Measurements from ENCODE around the gene ZNF593OS.

ZNF593OS gene

GRCh38 chr1:26184883-26185282, 13.3 kb upstream of the ZNF593OS start:
- DNase-seq (ENCODE audit: extremely low read depth in 1 of 2, low read depth in 1 of 2) = no peak

DNA sequence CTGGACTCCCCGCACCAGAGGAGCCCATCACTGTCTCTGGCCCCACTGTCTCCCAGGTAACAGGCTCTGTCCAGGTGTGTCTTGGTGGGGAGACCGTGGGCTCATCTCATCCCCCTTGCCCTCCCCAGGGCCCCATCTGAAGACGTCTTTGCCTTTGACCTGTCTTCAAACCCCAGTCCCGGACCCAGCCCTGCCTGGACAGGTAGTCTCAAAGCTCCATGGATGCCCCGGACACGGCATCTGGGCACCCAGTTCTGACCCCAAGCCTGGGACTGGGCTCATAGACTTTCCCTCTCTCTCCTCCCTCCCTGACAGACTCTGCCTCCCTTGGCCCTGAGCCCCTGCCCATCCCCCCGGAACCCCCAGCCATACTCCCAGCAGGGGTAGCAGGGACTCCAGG, 12.5 kb upstream of the ZNF593OS start:
- DNase-seq (ENCODE audit: extremely low read depth in 1 of 2, low read depth in 1 of 2) = no peak

- no peak for DNase-seq (ENCODE audit: extremely low read depth in 1 of 2, low read depth in 1 of 2)
Measured at GRCh38 chr1:26182383-26182696, 10.7 kb upstream of the ZNF593OS start.

DNA sequence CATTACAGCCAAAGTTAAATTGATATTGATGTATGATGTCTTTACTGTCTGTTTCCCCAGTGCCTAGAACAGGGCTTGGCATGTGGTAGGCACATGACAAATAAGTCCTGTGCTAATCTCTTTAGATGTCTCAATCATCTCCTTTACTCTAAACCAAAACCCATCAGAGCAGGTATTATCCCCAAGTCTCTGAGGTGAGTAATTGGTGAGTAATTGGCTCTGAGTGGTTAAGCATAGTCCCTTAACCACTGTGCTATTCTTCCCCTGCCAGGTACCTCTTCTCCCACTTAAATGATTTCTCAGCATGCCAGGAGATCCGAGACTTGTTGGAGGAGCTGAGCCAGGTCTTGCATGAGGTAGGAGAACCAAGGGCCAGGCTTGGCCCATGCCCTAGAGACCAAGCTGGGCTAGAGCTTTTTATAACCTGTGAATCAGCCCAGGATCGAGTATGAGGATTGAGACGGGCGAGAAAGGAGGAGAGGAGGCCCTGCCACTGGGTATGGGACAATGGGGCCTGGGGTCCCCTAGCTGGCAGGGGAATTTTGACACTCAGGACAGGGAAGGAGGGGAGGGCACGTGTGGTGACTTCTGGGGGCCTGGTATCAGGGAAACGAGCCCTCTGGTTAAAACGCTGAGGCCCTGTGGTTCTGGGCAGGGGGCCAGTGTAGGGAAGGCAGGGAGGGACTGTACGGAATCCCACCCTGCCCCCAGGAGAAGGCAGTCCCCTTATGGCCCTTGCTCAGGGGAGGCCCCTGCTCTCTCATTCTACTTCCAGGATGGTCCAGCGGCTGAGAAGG, 10.2 kb upstream of the ZNF593OS start:
- DNase-seq (ENCODE audit: extremely low read depth in 1 of 2, low read depth in 1 of 2) = no peak

DNA sequence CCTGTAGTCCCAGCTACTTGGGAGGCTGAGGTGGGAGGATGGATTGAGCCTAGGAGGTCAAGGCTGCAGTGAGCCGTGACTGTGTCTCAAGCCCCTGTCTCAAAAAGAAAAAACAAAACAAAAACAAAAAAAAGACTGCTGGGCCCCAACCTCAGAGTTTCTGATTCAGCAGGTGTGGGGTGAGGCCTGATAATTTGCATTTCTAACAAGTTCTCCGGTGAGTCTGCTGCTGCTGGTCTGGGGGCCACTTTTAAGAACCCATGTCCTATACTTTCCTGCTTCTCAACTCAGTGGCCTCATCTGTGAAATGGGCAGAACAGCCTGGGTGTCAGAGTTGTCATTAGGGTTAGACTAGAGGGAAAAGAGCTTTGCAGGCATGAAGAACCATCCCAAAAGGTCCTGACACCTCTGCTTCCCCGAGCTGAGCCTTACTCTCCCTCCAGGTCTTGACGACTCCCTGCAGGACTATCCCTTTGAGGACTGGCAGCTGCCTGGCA, 8.4 kb upstream of the ZNF593OS start:
- DNase-seq (ENCODE audit: extremely low read depth in 1 of 2, low read depth in 1 of 2) = no peak

DNA sequence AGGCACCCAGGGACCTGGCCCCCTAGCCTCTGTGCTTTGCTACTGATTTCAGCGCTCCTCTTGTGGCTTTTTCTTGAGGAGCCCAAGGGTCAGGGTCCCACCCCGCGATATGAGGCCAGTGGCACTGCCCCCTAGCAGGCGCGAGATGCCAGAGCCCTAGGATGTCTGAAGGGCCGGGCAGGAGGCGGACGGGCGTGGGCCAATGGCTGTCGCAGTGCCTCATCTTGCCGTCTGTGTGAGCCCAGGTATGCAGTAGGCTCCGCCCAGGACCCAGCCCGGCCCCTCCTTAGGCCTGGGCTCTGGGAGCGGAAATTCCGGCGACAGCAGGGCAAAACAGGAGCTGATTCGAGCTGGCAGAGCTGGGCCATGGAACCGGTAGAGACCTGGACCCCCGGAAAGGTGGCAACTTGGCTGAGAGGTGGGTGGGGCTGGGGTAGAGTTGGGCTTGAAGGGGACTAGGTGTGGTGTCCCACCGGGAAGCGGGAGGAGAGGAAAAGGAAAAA, 5.6 kb upstream of the ZNF593OS start, which contains the start of gene CNKSR1:
CNKSR1 (plus strand) TSS at position 310 of the 503 bp plus-strand sequence; CDS start at position 367, 57 bp downstream.
- DNase-seq (ENCODE audit: extremely low read depth in 1 of 2, low read depth in 1 of 2) = no peak

DNA sequence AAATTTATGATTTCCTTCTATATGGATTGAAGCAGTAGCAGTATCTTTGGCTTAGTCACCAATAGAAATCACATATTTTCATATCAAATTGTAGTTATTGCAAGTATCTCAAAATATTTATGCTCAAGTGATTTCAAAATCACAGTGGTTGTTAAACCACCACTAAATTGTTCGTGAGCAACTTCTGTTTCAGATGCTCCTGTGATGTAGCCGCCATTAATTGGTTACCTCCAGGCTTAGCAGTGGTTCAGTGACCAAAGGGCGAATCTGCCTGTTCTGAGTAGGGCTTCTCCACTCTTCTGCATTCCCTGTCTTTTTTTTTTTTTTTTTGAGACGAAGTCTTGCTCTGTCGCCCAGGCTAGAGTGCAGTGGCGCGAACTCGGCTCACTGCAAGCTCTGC, 3.7 kb upstream of the ZNF593OS start:
- no peak for DNase-seq (ENCODE audit: extremely low read depth in 1 of 2, low read depth in 1 of 2)

GRCh38 chr1:26170472-26170821, 1.2 kb downstream of the ZNF593OS start:
- DNase-seq (ENCODE audit: extremely low read depth in 1 of 2, low read depth in 1 of 2) = no peak

GRCh38 chr1:26169669-26170471, 1.8 kb downstream of the ZNF593OS start, which contains the start of gene ZNF593:
ZNF593 (plus strand) TSS chr1:26169908; CDS start chr1:26169984, 76 bp downstream.
- DNase-seq (ENCODE audit: extremely low read depth in 1 of 2, low read depth in 1 of 2) = peak; percentile 51 to 76

- DNase-seq (ENCODE audit: extremely low read depth in 1 of 2, low read depth in 1 of 2) = no peak
Measured at GRCh38 chr1:26169198-26169554, 2.5 kb downstream of the ZNF593OS start.

DNA sequence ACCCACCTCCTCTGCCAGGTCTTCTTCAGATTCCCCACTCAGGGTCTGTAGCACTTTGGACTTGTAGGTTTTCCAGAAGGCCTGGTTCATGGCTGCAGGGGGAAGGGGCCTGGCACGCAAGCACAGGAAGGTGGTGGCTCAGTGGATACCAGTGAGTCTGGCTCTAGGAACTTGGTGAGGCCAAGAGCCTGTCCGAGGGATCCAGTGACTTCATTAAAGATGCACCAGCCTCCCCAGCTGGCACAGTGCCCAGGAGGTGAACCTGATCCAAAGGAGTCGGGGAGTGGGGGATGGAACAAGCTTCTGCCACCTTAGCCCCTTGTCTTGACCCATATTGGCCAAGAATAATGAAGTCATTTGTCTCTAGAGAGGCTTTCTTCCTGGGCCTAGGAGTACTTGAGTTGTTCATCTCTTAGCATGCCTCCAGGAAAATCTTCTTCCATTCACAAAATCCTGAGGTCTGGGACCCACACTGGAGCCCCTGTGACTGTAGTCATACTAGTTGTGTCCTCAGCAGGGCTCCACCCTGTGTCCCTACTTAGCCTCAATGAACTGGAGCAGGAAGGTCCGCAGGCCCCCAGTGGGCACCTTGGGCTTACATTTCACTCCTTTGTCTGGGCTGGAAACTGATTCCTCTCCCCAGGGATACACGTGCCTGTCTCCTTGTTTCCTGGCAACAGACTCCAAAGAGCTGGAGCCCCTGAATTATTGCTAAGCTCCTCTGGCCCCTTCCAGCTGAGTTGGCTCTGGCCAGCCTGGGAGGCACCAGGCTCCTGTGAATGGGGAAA, 3.0 kb downstream of the ZNF593OS start, which contains the start of gene C1orf232:
C1orf232 (minus strand) TSS at position 554 of the 788 bp plus-strand sequence; CDS start at position 90, 464 bp downstream.
- no peak for DNase-seq (ENCODE audit: extremely low read depth in 1 of 2, low read depth in 1 of 2)

- DNase-seq (ENCODE audit: extremely low read depth in 1 of 2, low read depth in 1 of 2) = no peak
Measured at GRCh38 chr1:26166719-26167281, 4.8 kb downstream of the ZNF593OS start.

DNA sequence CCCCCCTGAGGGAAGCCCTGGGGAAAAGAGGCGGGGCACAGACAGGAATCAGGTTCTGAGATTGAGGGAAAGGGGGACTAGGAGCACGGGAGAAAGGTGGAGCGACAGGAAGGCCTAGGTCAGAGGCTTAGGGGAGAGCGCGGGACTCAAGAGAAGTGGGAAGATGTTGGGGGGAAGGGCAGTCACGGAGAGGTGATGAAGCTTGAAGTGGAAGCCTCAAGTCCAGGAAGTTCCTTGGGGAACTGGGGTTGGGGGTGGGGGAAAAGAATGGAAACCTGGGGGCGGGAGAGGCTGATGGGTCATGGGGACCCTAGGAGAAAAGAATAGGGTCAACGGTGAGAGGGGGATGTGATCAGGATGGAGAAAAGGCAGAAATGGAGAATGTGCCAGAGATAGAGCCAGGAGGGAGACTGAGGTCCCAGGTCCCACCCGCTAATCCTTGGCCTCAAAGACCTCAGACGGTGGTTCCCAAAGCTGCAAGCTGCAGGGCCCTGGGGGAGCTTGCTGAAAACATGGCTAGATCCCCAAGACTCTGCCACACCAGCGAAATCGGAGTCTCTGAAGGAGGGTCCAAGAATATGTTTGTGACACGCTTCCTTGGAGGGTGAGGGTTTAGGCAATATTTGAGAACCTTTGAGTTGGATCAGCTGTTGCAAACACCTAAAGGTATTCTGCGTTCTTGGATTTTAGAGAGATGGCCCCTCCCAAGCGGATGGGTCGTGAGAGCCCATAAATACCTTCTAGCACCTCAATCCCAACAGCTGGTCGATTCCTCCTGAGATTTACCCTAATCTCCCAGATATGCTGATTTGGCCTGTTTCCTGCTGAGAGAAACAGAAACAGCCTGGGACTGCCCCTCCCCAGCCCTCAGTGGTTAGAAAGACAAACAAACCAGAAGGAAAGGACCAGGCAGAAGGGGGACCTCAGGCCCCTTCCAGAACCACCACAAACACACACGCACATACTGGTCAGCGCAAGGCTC, 6.5 kb downstream of the ZNF593OS start:
- DNase-seq (ENCODE audit: extremely low read depth in 1 of 2, low read depth in 1 of 2) = no peak

DNA sequence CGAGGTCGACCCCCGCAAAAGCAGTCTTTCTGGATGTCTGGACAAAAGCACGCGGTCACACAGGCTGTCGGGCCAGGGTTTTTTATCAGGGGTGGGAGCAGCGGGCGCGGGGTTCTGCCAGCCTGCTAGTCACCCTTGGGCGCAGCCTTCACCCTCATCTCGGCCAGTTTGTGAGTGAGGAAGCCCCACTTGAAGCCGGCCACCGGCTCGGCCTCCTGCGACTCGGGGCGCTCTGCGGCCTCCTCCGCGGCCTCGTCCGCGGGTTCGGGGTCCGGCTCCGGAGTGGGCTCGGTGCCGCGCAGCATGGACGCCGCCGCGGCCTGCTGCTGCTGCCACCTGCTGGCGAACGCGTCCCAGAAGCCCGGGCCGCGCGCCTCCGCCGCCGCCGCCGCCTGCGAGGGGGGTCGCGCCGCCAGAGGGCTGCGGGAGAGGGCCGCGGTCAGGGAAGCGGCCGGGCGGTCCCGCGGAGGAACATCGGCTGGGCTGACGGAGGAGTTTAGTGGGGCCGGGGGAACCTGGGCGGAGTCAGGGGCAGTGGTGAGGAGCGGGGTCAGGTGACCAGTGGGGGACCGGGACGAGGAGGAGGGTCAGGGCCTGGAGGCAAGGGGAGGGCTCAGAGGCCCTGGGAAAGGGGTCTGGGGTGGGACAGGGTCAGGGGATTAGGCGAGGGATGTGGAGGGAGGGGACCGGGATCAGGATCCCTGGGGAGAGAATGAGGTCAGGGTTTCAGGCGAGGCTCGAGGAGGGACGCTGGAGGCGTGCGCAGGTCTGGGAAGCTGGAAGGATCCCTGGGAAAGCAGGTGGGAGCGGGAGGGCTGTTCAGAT, 7.4 kb downstream of the ZNF593OS start:
- peak in 1 of 2 donors; percentile 44 for DNase-seq (ENCODE audit: extremely low read depth in 1 of 2, low read depth in 1 of 2)

DNA sequence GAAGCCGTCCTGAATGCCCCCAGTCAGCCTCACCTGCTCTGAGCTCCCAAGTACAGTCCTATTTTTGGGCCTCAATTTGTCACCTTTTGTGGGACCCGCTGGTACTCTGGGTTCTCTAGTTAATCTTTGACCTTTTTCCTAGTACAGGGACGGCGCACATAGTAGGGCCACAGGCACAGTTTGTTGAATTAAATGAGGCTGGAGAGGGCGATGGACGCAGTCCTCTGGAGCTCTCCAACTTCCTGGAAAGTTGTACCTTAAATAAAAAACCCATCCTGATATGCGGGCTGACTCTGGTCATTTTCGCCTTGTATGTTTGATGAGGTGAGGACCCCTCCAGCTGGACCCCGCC, 8.0 kb downstream of the ZNF593OS start:
- DNase-seq (ENCODE audit: extremely low read depth in 1 of 2, low read depth in 1 of 2) = no peak

DNA sequence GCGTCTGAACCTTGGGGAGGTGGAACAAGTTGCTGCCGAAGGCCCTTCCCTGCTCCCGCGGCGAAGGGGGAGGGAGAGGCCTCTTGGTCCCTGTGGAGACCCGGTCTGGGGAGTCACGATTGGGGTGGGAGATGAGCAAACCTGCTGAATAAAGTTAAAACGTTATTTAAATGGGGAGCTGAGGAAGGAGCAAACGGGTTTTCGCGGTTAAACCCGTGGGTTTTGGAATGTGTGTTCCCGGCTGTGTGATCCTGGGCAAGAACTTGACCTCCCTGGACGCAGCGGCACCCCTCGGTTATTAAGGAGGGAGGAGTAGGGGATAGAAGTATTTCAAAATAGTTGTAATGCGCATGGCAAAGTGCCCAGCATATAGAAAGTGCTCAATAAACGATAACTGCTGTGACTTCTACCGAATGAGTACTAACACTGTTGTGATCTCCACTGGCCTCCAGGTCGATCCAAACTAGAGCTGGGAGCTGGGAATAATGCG, 9.4 kb downstream of the ZNF593OS start:
- DNase-seq (ENCODE audit: extremely low read depth in 1 of 2, low read depth in 1 of 2) = no peak

DNA sequence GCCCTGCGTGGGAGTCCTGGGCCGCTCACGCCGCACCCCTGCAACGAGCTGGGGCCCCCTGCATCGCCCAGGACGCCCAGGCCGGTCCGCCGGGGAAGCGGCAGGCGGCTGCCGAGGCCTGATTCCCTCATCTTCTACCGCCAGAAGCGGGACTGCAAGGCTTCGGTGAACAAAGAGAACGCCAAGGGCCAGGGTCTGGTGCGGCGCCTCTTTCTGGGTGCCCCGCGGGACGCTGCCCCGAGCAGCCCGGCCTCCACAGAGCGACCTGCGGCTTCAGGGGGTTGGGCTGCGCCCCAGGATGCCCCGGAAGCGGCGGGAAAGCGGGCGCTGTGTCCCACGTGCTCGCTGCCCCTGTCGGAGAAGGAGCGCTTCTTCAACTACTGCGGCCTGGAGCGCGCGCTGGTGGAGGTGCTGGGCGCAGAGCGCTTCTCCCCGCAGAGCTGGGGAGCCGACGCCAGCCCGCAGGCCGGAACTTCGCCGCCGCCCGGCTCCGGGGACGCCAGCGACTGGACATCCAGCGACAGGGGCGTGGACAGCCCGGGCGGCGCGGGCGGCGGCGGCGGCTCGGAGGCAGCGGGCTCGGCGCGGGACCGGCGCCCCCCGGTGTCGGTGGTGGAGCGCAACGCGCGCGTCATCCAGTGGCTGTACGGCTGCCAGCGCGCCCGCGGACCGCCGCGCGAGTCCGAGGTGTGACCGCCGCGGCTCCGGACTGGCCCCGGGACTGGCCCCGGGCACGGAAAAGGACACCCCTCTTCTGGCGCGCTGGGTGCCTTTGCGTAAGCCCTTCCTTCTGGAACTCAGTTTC, 10.0 kb downstream of the ZNF593OS start:
- peak in 1 of 2 donors; percentile 13 for DNase-seq (ENCODE audit: extremely low read depth in 1 of 2, low read depth in 1 of 2)

Measured in activated CD8-positive, alpha-beta memory T cell treated with anti-CD3 and anti-CD28 coated beads for 1 hour (primary cell).